Stimulated activated naive CD8-positive, alpha-beta T cell treated with anti-CD3 and anti-CD28 coated beads, Interleukin-15, amount 100 ng/mL, for 72 hours (primary cell): ENCODE measurements around the gene MAPK8IP1.
A peak's percentile ranks its signal among the peaks of the same experiment; 100 is the strongest.
"Not testable (repeated sequence)": the region's sequence is repeated elsewhere in the genome, so short reads cannot be mapped to it uniquely, and the experiment has no call there.

Experiments
- ATAC-seq: fragments of 150-1000 bp; cut with Tn5 transposase; 2 replicates; pipeline ENCODE4 v1.10.0; 2021; ENCODE audit warnings: mild to moderate bottlenecking, moderate library complexity
- DNase-seq, 2 donors: peaks; one replicate each; pipeline ENCODE4 v3.0.0; 2021 to 2022
- H3K27ac Mint-ChIP-seq, 2 donors: one replicate each; pipeline ENCODE4 v1.8.0; 2022; ENCODE audit warnings: mild to moderate bottlenecking in 2 of 2, mixed read lengths in 2 of 2, moderate library complexity in 2 of 2
- H3K27me3 Mint-ChIP-seq: one replicate; pipeline ENCODE4 v1.8.0; 2022; ENCODE audit warnings: mixed read lengths
- H3K4me1 Mint-ChIP-seq: one replicate; pipeline ENCODE4 v1.8.0; 2022; ENCODE audit warnings: mild to moderate bottlenecking, mixed read lengths
- H3K4me3 Mint-ChIP-seq, 2 donors: one replicate each; pipeline ENCODE4 v1.8.0; 2022; ENCODE audit warnings: mild to moderate bottlenecking in 2 of 2, mixed read lengths in 2 of 2, moderate library complexity in 1 of 2
- H3K9me3 Mint-ChIP-seq, 2 donors: one replicate each; pipeline ENCODE4 v1.8.0; 2022; ENCODE audit warnings: mixed read lengths in 2 of 2

The MAPK8IP1 gene

DNA sequence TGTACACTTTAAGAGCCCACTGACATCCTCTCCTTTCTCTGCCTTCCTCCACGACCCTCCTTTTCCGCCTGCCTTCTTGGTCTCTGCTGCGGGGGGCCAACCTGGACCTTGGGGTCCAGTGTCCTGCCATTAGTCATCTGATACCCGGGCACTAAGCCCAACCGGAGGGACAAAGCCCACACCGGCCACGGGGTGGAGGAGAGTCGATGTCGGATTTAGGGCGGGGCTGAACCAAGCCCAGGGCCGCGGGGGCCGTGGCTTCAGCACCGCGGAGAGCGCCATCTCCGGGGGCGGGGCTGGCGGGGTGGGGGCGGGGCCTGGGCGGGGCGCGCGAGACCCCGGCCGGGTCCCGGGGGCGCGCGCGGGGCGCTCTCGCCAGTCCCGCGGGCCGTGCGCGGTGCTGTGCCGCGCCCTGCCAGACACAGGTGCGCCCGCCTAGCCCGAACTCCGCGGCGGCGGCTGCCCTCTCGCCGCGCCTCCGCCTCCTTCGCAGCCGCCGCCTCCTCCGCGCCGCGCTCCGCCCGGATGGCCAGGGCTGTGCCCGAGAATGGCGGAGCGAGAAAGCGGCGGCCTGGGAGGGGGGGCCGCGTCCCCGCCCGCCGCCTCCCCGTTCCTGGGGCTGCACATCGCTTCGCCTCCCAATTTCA lies at the start of gene MAPK8IP1:
Gene MAPK8IP1 (plus strand): TSS at position 378 of the 647 bp plus-strand sequence. CDS start 170 bp downstream, at position 548.
- peaks cover 34% of the 10 kb centered on the region for H3K27me3 Mint-ChIP-seq
- ATAC-seq (peak; percentile 77), DNase-seq (peak; percentile 42 to 57)
- H3K9me3 Mint-ChIP-seq, result no peaks in the 10 kb centered on the region
- H3K4me1 Mint-ChIP-seq, result peaks cover 12% of the 10 kb centered on the region
- peak within 1 kb of the TSS; percentile 75 to 78 for H3K4me3 Mint-ChIP-seq
- H3K27ac Mint-ChIP-seq, result no peak within 1 kb of the TSS

DNA sequence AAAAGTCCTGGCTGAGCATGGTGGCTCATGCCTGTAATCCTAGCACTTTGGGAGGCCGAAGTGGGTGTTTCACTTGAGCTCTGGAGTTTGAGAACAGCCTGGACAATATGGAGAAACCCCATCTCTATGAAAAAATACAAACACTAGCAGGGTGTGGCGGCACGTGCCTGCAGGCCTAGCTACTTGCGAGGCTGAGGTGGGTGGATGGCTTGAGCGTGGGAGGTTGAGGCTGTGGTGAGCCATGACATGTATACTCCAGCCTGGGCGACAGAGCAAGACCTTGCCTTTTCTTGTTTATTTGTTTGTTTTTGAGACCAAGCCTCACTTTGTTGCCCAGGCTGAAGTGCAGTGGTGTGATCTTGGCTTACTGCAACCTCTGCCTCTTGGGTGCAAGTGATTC lies 46.2 kb upstream of the MAPK8IP1 start:
- peaks cover 9% of the 10 kb centered on the region for H3K27me3 Mint-ChIP-seq
- H3K27ac Mint-ChIP-seq, result no peak overlapping the region
- ATAC-seq (no peak), DNase-seq (no peak)
- H3K4me1 Mint-ChIP-seq, result peaks cover 27% of the 10 kb centered on the region
- H3K4me3 Mint-ChIP-seq, result no peak overlapping the region
- no peaks in the 10 kb centered on the region for H3K9me3 Mint-ChIP-seq

DNA sequence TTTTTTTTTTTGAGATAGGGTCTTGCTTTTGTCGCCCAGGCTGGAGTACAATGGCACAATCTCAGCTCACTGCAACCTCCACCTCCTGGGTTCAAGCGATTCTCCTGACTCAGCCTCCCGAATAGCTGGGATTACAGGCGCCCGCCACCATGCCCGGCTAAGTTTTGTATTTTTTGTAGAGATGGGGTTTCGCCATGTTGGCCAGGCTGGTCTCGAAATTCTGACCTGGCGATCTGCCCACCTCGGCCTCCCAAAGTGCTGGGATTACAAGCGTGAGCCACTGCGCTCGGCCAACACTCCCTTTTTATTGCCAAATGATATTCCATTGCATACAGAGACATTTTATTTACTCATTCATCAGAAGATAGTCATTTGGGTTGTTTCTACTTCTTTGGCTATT lies 45.2 kb upstream of the MAPK8IP1 start:
- H3K9me3 Mint-ChIP-seq, ATAC-seq, H3K4me3 Mint-ChIP-seq, DNase-seq, H3K27ac Mint-ChIP-seq, H3K27me3 Mint-ChIP-seq: not testable (repeated sequence)
- peaks cover 16% of the 10 kb centered on the region for H3K4me1 Mint-ChIP-seq

DNA sequence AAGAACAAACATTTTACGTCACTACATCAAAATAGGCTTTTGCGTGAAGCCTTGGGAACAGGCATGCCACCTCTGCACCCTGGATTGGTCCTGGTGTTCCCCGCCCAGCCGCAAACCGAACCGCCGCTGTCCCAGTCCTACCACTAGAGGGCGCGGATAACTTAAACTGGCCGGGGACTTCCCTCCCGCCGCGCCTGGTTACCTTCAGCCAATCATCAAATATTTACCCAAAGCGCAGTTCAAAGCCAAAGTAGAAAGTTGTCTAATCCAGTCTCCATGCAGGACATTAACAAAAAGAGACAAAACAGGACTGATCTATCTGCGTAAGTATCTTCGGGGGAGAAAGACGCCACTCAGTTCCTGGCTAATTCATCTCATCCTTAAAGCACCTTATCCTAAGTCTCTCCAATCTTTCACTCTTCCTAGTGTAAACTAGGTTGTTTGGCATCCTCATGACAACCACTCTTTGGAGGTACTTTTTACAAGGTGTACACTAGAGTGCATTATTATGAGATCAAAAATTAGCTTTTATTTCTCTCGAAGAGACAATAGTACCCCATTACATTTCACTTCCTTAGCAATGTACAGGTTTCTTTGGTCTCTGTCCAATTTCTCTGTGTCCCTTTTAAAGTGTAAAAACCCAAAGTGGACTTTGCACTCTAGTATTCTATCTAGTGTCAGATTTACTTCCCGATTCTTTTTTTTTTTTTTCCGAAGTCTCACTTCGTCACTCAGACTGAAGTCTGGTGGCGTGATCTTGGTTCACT lies 42.1 kb upstream of the MAPK8IP1 start:
- peak overlapping the region; percentile 79 to 96 for H3K27ac Mint-ChIP-seq
- DNase-seq, result peak; percentile 81 to 89
- no peaks in the 10 kb centered on the region for H3K27me3 Mint-ChIP-seq
- H3K4me3 Mint-ChIP-seq, result peak overlapping the region; percentile 55 to 63
- peaks cover 26% of the 10 kb centered on the region for H3K4me1 Mint-ChIP-seq
- ATAC-seq, result peak; percentile 35
- H3K9me3 Mint-ChIP-seq, result no peaks in the 10 kb centered on the region

DNA sequence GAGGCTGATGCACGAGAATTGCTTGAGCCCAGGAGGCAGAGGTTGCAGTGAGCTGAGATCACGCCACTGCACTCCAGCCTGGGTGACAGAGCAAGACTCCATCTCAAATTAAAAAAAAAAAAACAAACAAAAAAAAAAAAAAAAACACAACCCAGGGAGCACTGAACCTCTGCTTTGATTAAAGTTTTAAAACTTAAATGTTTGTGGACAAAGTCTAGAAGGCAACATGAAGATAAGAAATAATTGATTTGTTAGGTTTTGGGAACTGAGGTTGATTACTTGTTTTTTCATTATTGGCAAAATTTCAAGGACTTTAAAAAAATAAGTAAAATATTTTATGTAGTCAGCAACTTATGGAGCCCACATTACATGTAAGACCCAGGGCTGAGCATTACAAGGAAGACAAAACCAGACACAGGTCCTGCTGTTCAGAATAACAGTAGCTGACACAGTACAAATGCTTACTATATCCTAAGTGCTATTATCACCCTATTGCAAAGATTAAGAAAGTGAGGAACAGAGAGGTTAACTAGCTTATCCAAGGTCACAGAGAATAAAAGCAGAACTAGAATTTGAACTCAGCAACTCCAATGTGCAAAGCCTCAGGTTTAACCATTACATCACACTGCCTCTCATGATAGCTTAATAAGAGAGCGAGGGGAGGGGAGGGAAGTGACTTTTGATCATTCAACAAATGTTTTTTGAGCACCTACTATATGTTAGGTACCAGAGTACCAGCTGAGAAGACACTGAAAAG lies 40.5 kb upstream of the MAPK8IP1 start:
- no peak for ATAC-seq
- H3K27me3 Mint-ChIP-seq, result no peaks in the 10 kb centered on the region
- H3K4me3 Mint-ChIP-seq, result no peak overlapping the region
- no peaks in the 10 kb centered on the region for H3K9me3 Mint-ChIP-seq
- DNase-seq, result no peak
- no peak overlapping the region for H3K27ac Mint-ChIP-seq
- H3K4me1 Mint-ChIP-seq, result peaks cover 43% of the 10 kb centered on the region

DNA sequence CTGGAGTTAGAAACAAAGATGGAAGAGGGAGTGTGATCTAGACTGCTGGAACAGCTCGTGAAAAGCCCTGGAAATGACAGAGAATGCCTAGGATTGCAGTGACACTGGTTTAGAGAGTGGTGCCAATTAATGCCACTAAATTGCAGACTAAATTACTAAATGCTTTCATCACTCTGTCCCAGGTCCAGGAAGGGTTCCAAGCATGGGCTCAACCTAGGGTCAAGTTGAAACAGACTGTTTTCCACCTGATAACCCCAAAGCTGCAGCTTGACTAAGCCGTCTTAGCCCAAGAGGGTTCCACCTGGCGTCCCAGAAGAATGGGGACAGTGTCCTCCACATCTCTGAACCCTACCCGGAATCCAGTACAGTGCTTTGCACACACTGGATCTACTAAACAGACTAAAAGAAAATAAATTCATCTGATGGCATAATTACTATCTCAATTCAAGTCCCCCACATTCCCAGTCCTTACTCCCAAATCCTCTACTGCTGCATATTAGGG lies 39.2 kb upstream of the MAPK8IP1 start:
- Mint-ChIP-seq H3K27me3 (no peaks in the 10 kb centered on the region), H3K9me3 (no peaks in the 10 kb centered on the region), H3K4me3 (peak overlapping the region; percentile 81 to 85), H3K4me1 (peaks cover 55% of the 10 kb centered on the region), H3K27ac (peak overlapping the region in 1 of 2 donors; percentile 89)
- no peak for ATAC-seq
- DNase-seq, result no peak

DNA sequence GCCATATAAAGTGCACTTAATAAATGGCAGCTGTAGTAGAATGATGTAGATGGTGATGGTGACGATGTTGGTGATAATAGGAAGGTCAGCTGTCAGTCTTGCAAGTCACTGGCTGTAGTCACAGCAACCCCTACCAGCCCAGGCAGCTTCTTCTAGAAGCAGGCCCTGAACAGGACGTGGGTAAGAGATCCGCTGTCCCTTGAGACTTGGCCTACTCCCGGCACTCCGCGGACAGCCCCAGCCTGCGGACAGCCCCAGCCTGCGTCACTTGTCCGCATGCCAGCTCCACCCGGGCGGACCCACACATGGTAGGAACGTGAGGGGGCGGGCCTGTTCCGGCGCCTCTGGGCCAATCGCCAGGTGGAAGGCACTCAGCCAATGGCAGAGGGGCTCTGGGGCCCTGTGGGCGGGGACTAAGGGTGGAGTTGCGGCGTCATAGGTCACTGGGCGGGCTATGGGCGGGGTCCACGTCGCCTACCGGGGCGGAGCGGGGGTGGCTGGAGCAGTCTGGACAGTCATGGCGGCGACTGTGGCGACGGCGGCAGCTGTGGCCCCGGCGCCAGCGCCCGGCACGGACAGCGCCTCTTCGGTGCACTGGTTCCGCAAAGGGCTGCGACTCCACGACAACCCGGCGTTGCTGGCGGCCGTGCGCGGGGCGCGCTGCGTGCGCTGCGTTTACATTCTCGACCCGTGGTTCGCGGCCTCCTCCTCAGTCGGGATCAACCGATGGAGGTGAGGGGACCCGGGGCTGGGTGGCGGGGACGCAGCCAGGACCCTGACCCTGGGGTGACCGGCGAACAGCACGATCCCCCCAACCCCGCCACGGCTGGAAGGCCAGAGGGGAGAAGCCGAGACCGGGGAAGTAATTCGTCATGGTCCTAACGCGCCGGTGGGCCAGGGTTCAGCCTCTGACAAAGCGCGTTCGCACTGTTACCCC lies 38.2 kb upstream of the MAPK8IP1 start, which contains the start of gene CRY2:
Gene CRY2 (plus strand): TSS at position 502 of the 937 bp plus-strand sequence. CDS start 16 bp downstream, at position 518.
- peaks cover 63% of the 10 kb centered on the region for H3K4me1 Mint-ChIP-seq

DNA sequence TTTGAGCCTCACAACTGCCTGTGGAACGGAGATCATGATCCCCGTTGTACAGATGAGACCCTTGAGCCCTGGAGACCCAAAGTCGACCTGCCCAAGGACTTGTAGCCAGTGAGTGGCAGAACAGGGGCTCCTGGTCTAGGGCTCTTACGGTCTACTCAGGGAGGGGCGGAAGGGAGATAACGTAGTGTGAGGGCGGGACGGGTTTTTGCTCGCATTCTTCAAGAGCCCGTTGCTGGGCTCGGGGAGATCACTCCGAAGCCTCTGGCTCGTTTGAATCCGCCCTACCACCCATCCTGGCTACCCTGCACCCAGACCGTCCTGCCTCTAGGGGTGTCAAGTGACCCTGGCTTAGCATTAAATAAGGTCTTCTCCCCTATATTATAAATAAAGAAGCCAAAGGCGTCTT lies 37.5 kb upstream of the MAPK8IP1 start:
- DNase-seq, result peak in 1 of 2 donors; percentile 49

More for the DNA sequence above, 38.2 kb upstream of the MAPK8IP1 start, which contains the start of gene CRY2:
- Mint-ChIP-seq H3K27ac (peak within 1 kb of the TSS; percentile 89 to 94), H3K27me3 (no peaks in the 10 kb centered on the region), H3K9me3 (no peaks in the 10 kb centered on the region), H3K4me3 (peak within 1 kb of the TSS; percentile 81 to 85)
- ATAC-seq, result peak; percentile 92
- peak; percentile 97 to 99 for DNase-seq

DNA sequence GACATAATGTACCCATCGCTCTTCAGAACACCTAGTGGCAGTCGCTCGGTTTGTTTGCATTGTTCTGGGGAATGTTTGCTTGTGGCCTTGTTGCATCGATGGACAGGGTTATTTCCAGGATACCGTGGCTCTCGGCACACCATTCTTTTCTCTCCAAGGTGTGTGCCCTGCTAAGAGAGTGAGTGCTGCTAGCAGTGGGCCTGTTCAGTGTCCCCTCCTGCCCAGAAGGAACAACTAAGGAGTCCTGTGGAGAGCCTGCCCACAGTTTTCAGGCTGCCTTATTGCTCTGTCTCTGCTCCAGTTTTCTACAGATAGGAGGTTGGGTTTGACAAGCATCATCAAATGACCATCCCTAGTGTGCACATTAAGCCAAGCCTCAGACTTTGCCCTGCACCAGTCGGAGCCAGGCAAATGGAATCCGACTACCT lies 36.8 kb upstream of the MAPK8IP1 start:
- no peak for DNase-seq
- Mint-ChIP-seq H3K27ac (peak overlapping the region in 1 of 2 donors; percentile 71), H3K9me3 (no peaks in the 10 kb centered on the region), H3K4me1 (peaks cover 57% of the 10 kb centered on the region), H3K4me3 (peak overlapping the region; percentile 81 to 85), H3K27me3 (no peaks in the 10 kb centered on the region)
- ATAC-seq, result no peak

More for the DNA sequence above, 37.5 kb upstream of the MAPK8IP1 start:
- Mint-ChIP-seq H3K4me1 (peaks cover 64% of the 10 kb centered on the region), H3K4me3 (peak overlapping the region; percentile 81 to 85), H3K9me3 (no peaks in the 10 kb centered on the region), H3K27me3 (no peaks in the 10 kb centered on the region), H3K27ac (peak overlapping the region; percentile 31 to 94)
- ATAC-seq, result peak; percentile 34

DNA sequence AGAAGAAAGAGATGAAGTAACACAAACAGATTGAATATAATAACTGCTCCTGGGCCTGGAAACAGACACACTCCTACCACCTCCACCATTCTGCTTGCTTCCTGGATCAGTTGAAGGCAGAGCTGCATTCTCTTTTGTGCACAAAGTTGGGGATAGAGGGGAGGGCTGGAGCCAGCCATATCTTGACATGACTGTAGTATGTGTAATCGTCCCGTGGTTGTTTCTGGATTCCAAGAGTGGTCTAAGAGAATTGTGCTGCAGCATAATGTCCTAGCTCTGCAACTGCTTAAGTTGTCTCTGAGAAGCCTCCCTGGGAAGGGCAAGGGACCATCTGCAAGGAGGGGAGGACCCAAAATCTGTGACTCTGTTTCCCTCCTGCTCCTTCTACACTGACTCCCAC lies 35.0 kb upstream of the MAPK8IP1 start:
- no peaks in the 10 kb centered on the region for H3K27me3 Mint-ChIP-seq
- H3K4me1 Mint-ChIP-seq, result peaks cover 53% of the 10 kb centered on the region
- H3K27ac Mint-ChIP-seq, result no peak overlapping the region
- H3K4me3 Mint-ChIP-seq, result no peak overlapping the region
- no peak for DNase-seq
- H3K9me3 Mint-ChIP-seq, result no peaks in the 10 kb centered on the region
- no peak for ATAC-seq

DNA sequence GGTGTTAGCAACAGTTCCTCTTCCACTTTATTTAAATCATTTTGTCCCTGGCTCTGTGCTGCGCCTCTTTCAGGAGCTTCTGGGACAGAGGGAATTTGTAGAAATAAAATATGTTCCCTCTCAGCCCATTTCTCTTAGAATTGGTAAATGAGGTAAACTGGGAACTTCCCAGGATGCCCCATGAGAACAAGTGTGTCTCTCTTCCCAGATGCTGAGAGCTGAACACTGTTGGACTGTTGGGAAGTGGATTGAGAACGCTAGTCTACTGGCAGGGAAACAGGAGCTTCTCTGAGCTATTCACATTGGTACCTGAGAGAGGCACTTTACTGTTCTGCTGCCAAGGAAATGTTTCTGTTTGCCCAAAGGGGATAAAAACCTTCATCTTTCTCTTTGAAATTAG lies 34.2 kb upstream of the MAPK8IP1 start:
- Mint-ChIP-seq H3K27ac (no peak overlapping the region), H3K27me3 (no peaks in the 10 kb centered on the region), H3K4me1 (peaks cover 53% of the 10 kb centered on the region), H3K4me3 (no peak overlapping the region), H3K9me3 (no peaks in the 10 kb centered on the region)
- ATAC-seq (no peak), DNase-seq (no peak)

DNA sequence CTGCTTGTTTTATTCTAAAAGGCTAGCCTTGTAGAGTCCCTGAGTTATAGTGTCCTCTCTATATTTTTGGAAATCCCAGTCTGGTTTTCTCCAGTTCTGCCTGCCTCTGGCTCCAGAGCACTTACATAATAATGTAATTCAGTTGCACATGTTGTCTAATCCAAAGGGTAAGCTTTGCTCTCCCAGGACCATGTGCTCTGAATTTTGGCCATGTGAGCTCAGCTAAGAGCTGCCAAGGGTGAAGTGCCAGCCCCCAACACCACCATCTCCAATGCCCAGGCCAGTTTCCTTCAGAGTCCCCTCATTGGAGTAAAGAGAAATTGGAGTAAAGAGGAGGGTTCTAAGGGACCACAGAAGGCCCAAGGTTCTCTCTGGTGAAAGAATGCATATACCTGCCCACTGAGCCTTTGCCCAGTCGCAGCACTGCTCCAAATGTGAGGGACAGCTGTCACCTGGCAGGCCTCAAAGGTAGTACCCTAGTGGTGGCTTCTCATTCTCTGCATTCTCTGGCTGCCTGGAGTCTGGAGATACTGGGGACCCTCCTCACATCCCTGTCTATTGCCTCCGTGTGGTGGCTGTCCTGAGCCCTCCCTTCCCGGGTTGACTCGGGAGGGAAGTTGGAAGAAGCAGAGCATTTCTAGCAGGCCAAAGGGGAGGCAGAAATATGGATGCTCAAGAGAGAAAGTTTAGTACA lies 33.3 kb upstream of the MAPK8IP1 start:
- Mint-ChIP-seq H3K9me3 (no peaks in the 10 kb centered on the region), H3K27me3 (no peaks in the 10 kb centered on the region), H3K27ac (peak overlapping the region in 1 of 2 donors; percentile 59), H3K4me1 (peaks cover 46% of the 10 kb centered on the region), H3K4me3 (no peak overlapping the region)
- DNase-seq (no peak), ATAC-seq (no peak)

DNA sequence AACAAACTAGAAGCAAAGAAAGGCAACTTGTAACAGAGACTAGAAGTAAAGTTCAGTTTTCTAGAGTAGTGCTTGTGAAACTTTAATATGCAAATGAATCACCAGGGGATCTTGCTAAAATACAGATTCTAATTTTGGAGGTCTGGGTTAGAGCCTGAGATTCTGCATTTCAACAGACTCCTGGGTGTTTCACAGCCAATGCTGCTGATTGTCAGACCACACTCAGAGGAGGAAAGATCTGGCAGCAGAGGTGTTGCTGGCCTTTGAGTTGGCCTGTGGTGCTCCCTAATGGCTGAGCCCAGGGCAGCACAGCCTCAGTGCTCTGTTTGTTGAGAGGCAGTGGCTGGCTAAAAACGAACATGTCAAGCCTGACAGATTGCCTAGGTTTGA lies 32.7 kb upstream of the MAPK8IP1 start:
- Mint-ChIP-seq H3K4me1 (peaks cover 46% of the 10 kb centered on the region), H3K27ac (peak overlapping the region in 1 of 2 donors; percentile 59), H3K27me3 (no peaks in the 10 kb centered on the region), H3K4me3 (no peak overlapping the region), H3K9me3 (no peaks in the 10 kb centered on the region)
- DNase-seq (no peak), ATAC-seq (peak; percentile 36)
